NCI-H1694 treated with DMSO at 0.1 percent for 48 hours (cell line): ENCODE measurements around the gene ITCH.
"Not testable (repeated sequence)": the region's sequence is repeated elsewhere in the genome, so short reads cannot be mapped to it uniquely, and the experiment has no call there.

ENCODE experiments used
- DNase-seq: peaks from one replicate; lab custom pipeline; 2025; lab: John Stamatoyannopoulos, UW

ITCH gene

DNA sequence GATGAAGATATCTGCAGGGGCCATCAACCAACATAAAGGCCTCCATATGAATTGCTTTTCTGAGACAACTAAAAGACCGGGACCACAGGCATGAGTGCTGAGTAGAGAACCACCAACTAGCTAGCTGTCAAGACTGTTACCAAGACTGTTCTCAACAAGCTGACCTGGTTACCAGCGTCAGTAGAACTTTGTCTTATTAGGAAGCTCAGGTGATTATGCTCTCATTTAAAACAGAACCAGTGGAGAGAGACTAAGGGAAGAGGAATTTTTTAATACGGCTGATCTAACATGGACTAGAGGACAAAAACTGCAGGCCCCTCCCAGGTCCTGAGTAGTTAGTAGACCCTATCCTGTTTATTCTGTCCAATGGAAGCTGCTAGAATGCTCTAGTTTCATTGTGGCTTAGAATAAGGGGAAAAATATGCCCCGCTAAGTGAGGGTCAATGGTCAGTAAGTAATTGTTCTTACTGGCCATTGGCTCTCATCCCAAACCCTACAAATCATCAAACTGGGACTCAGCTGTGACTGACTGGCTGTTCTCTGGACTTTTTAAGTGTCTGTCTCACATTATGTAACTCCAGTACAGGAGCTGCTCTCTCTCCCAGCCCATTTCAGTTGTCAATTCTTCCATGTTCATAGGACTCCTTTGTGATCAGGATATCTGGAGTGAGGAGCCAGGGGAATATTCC is 149.3 kb downstream of the ITCH start:
- DNase-seq = no peak

DNA sequence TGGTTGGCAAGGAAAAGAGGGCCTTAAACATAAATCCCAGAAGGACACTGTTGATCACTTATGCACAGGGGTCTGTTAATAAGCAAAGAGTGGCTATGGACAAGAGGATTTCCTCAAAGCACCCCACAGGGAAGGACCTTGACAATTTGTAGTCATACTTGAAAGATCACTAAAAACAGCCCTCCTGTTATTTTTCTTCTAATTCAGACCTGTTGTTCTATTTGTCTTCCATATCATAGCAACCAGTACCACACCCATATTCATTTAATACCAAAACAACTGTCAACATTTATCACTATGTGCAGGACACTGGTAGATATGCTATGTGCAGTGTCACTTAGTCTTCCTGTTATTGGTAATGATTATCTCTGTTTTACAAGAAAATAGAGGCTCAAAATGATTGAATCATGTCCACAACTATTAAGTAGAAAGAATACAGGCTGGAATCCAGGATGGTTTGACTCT is 149.9 kb downstream of the ITCH start:
- DNase-seq = no peak

DNA sequence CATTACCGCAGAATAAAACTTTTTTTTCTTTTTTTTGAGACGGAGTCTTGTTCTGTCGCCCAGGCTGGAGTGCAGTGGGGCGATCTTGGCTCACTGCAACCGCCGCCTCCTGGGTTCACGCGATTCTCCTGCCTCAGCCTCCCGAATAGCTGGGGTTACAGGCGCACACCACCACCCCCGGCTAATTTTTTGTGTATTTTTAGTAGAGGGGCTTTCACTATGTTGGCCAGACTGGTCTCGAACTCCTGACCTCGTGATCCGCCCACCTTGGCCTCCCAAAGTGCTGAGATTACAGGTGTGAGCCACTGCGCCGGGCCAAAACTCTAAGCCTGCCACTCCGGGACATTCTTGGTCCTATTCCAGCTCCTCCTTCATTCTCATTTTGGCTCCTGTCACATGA is 151.0 kb downstream of the ITCH start:
- not testable (repeated sequence) for DNase-seq

DNA sequence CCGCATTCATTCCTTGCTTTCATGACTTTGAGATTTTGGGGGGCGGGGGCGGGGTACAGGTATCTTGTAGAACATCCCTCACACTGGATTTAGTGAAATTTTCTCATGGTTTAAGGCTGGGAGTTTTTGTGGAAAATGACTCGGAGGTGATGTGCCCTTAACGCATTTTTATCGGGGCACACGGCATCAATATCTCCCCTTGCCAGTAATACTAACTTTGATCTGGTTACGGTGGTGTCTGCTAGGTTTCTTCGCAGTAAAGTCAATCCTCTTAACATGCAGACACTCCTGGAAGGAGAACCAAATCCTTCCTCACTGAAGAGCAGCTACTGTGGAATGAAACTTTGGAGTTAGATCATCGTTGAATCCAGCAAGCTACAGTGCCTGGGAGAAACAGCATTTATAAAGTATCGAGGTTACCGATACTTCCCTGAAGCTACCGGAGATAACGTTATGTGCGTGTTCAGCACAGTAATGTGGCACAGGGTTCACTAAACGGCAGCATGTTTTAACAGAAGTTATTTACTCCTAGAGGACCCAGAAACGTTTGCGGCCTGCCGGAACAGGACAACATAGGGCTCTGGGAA is 151.9 kb downstream of the ITCH start:
- DNase-seq = no peak

DNA sequence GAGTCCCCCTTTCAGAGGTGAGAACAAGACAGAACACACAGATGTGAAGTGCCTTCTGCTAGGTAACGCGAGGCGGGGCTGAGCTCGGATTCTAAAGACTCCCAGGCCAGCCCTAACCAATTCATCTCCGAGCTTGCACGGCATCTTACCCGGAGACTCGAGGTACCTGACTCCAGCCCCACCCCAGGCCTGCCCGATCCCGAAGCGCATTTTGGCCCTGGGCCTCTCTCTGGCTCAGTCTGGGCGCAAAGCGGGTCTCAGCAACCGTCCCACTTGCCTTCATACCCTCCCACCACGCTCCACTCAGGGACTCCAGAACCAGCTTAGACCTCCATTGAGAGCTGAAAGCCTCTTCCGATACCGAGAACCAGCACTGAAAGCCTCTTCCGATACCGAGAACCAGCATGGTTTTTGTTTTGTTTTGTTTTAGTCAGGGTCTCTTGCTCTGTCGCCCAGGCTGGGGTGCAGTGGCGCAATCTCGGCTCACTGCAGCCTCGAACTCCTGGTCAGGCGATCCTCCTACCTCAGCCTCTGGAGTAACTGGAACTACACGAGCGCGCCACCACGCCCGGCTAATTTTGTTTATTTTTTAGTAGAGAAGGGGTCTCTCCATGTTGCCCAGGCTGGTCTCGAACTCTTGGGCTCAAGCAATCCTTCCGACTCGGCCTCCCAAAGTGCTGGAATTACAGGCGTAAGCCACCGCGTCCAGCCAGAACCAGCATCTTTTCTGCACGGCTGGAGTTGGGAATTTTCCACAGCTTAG is 152.6 kb downstream of the ITCH start:
- DNase-seq = peak; percentile 38

DNA sequence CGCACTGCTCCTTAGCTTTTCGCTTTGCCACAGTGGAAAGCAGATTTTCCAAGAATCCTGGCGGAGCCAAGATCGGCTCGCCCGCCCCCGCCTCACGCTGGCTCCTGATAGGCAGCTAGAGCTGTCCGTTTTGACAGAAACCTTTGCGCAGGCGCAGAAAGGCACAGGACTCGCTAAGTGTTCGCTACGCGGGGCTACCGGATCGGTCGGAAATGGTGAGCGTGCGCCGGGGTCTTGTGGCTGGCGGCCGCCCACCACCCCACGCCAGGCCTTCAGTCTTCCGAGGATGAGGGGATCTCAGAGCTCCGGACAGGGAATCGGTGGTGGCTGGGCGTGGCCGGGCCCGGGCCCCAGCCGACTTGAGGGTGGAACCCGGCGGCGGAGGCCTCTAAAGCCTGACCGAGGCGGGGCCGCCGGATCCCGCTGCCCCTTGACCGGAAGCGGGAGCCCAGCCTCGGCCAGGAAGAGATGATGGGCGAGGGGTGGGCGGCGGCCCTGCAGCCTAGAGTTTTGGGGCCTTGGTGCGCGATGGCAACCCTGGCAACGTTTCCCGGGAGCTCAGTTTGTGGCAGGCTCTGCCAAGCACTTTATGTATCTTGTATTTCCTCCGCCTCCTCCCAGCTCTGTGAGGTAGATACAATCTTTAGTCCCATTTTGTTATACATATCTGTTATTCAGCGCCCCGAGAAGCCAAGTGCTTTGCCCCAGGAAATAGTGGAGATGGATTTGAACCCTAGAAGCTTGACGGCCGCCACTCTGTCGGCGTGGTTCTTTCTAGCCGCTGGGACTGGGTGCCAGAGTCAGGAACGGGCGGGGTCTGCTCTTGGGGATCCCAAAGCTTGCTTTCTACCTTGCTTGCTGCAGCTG is 153.4 kb downstream of the ITCH start, which contains the start of gene DYNLRB1:
TSS of gene DYNLRB1 (plus strand) at position 176 of the 867 bp plus-strand sequence. CDS start at position 213, 37 bp downstream.
- peak; percentile 74 for DNase-seq

DNA sequence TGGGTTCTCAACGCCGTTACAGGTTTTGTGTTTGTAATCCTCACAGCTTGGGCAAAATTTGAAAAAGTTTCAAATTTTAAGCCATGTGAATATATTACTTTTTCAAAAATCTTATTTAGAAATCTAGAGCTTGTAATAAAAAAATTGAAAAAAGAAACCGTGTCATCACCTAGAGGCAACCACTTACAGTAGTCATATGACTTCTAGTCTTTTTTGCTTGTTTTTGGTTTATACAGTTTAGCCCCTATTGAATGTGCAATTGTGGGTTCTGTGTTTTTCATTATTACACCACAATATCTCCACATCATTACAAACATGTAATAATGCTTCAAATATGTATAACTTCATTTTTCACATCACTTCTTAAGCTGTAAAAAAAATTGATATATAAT is 154.0 kb downstream of the ITCH start:
- no peak for DNase-seq

DNA sequence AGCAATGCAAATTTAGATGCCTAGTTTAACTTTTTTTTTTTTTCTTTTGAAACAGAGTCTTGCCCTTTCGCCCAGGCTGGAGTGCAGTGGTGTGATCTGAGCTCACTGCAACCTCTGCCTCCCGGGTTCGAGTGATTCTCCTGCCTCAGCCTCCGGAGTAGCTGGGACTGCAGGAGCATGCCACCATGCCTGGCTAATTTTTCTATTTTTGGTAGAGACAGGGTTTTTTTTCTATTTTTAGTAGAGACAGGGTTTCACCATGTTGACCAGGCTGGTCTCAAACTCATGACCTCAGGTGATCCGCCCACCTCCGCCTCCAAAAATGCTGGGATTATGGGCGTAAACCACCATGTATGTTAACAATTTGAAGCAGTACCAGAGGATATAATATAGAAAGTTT is 155.8 kb downstream of the ITCH start:
- not testable (repeated sequence) for DNase-seq

DNA sequence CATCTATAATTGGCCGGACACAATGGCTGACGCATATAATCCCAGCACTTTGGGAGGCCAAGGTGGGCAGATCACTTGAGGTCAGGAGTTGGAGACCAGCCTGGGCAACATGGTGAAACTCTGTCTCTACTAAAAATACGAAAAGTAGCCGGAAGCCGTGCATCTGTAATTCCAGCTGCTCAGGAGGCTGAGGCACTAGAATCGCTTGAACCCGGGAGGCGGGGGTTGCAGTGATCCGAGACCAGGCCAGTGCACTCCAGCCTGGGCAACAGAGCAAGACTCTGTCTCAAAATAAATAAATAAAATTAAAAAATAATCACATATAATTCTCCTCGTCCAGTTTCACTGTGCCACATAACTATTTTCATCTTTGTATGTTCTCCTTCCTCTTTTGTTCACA is 156.8 kb downstream of the ITCH start:
- not testable (repeated sequence) for DNase-seq

DNA sequence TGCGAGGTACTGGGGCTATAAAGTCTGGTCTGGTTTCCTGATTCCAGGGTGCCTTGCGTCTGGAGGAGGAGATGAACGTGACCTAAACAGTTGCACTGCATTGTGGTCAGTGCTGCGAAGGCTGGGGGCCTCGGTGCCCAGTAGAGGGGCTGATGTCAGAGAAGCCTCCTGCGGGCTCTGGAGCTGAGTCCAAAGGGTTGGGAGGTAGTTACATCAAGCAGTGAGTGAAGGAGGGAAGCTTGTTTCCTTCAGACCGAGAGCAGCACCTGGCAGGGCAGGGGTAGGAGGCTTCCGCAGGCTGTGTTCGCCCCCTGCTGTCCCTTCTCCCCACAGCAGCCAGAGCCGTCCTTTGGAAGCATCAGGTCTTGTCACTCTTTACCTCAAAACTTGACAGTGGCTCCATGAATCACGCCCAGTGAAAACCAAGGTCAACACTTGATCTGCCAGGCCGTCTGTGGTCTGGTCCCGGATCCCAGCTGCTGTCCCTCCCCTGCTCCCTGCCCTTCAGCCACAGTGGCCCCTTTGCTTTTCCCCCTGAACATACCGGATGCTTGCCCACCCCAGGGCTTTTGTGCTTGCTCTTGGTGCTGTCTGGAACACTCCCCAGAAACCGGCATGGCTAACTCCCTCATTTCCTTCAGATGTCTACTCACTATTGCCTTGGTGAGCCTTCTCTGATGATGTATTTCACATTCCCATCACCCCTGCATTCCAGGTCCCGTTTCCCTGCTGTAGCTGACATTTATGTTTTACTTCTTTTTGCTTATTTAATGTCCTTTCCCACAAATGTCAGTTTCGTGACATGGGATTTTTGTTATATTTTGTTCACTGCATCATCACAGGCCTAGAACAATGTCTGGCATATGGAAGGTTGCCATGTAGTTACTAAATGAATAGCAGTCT is 160.1 kb downstream of the ITCH start:
- no peak for DNase-seq

DNA sequence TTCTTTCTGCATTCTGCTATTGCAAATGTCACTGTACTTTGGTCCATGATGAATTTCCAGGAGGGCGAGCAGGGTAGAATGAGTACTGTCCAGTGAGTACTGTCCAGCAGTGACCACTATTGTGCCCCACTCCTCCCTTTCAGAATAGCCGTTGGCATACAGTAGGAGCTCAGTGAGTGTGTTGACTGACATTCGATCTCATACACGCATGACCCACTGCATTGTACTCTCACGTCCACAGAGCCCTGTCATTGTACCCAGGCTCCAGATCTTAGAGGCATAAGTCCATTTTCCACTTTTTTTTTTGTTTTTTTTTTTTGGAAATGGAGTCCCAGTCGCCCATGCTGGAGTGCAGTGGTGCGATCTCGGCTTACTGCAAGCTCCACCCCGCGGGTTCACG is 161.4 kb downstream of the ITCH start:
- DNase-seq = no peak

DNA sequence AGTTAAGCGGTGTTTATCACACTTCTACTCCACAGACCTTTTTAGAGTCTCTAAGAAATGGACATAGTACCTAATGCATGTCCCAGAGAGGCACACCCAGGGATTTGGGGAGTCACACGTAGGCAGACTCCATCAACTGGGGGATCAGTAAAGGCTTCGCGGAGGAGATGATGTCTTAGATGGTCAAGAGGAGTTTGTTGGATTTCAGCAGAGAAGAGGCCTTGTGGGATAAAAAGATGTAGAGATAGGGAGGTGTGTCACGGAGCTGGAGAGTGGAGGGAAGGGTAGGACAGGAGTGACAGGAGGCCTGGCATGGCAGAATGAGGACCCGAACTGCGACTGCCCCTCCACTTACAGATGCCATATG is 162.3 kb downstream of the ITCH start:
- DNase-seq = no peak

DNA sequence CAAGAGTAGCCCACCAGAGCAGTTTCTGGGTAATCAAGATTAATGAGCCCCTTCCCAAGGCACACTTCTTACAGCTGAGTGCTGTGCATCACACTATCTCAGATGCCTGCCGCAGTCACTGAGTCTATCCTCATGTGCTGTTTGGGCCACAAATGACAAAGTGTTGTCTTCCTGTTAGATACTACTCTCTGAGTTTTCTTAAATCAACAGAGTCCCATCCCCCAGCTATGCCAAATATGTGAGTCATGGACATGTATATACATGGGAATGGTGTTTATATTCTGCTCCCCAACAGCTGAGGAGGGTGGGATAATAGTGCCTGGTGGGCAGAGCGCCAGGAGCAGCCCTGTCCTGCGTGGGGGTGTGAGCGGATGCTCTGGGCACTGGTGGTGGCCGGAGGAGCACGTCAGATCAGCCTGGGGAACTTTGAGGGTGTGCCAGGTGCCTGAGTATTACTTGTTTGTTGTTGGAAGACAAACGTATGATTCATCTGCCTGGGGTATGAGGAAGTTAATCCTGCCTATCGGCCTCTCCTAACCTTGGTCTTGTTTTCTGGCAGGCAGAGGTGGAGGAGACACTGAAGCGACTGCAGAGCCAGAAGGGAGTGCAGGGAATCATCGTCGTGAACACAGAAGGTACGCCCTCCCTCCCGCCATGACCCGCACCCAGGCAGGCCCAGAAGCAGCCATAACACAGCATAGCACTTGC is 162.8 kb downstream of the ITCH start:
- no peak for DNase-seq

DNA sequence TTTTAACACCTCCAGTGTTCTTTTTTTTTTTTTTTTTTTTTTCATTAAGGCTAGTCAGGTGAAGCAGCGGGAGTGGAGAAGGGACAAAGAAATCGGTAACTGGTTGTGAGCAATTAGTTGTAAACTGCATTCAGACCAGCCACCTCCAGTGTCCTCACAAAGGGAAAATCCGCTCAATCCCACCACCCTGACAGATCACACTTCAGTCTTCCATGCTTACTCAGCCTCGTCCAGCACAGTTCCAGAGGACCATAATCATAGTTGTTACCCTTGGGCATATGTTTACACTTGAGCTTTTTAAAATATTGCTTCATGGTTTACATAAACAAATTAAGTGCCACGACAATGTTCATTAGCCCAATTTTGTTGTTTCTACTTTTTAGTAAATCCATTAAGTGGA is 163.4 kb downstream of the ITCH start:
- no peak for DNase-seq

DNA sequence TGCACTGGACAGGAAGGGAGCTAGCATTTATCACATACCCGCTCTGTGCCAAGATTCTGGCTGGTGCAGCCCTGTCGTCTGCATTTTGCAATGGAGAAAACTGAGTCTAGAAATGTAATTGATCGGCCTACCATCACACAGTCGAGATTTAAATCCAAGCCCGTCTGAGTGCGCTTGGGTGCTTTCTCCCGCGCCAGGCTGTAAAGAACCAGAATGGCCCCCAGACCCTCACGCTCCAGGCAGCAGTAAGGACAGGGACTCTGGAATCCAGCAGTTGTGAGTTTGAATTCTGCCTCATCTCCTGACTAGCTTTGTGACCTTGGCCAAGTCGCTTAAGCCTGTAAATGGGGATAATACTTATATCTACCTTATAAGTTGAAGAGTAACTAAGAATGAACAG is 163.9 kb downstream of the ITCH start:
- DNase-seq = no peak

DNA sequence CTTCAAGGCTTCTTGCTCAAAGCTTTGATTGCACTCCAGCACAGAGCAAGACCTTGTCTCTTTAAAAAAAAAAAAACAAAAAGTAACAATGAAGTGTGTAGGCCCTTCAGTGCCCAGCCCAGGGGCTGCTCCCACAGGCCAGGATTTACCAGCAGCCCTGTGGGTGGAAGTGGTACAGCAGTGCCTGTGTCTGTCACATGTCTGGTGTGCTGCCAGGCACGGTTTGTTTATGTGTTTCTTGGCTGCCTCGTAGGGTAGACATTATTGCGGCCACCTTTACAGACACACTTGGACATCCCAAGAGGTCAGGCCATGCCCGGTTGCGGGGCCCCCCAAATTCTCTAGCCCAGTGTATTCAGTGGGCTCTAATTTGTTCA is 165.8 kb downstream of the ITCH start:
- DNase-seq = no peak

DNA sequence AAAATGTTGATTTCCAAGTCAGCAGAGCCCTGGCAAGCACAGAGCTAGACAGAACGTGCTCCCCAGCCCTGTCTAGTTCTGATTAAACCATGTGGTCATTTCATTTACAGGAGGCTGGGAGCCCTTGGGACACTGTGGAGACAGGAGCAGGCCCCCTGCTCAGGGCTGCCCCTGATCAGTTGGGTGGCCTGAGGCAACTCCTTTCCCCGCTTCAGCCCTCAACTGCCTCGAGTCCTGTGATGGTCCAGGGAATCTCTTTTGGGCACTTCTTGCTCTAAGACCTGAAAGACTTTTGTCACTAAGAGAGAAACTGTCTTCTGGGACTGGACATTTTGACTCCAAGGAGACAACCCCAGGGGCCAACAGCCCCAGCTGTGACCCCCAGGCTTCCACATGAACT is 166.7 kb downstream of the ITCH start:
- DNase-seq = no peak

DNA sequence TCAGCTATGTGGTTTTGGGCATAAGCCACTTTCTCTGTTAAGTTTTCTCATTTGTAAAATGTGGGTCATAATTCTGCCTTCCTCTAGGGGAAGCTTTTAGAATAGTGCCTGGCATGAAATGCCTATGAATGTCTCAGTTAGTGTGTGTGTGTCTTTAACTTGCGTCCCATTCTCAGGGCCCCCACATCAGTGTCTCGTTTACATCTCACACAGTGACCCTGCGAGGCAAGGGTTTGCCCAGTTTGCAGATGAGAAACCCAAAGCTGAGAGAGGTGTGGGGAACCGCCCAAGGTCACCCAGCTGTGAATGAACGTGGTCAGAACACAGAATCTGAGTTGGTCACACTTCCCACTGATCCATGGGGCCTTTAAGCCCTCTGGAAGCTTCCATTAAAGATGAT is 167.3 kb downstream of the ITCH start:
- no peak for DNase-seq

DNA sequence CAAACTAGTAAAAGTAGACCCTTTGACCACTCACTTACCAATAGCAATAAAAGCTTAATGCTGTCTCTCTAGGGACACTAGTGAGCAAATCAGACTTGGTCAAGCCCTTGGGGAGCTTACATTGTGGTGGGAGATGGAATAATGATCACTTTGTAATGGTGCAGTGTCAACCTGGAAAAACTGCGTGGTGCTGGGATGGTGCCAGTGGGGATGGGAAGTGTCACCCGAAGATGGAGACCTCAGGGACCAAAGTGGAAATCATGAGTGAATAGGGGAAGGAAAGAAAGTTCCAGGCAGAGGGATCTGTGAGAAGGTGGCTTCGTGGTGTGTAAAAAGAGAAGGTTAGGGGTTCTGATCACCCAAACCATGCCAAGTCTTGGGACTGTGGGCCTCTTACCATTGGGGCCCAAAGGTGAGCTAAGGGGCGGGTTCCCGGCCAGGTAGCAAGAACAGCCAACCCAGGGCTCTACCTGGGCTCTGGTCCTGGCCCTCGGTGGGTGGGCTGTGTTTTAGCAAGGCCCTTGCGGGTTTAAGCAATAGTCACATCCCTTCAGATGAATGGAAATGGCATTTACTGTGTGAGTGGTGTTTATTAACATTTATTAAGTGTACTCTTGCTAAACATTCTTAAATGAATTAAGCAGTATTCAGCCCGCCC is 168.7 kb downstream of the ITCH start:
- no peak for DNase-seq

DNA sequence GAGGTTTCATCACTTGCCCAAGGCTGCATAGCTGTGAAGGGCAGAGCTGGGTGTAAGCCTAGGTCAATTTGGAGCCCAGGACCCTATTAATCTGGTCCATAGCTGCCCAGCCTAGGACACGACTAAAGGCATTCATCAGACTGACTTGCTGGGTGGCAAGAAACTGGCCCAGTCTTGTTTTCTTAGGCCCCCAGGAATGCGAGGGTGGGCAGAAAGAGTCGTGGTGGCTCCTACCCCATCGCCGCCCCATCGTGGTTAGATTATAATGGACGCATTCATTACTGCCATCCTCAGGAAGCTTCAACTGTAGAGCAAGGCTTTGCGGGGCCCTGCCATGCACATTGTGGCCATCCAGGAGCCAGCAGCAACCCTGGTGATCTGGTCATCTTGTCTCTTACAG is 169.2 kb downstream of the ITCH start:
- no peak for DNase-seq
